Esophagus squamous epithelium (tissue), 4 donors: Measurements from ENCODE around the gene FBXW7.

Source experiments
- POLR2A ChIP-seq, 4 donors: fragments of 450-650 bp; IDR thresholded peaks; one replicate each; pipeline ENCODE4 v1.6.1; 2017; ENCODE audit warnings: antibody characterized with exemption in 4 of 4, mild to moderate bottlenecking in 4 of 4, moderate library complexity in 3 of 4
- TF ChIP-seq, protein P1 (sequence below), 6 experiments: fragments of 450-650 bp in 4 of 6; fragments of 200-600 bp in 2 of 6; sonication (generic) in 2 of 6; IDR thresholded peaks; one replicate each; pipeline ENCODE4 v1.5.1; 2016 to 2019; ENCODE audit warnings: antibody characterized with exemption in 6 of 6, mild to moderate bottlenecking in 4 of 6, moderate library complexity in 4 of 6

DNA sequence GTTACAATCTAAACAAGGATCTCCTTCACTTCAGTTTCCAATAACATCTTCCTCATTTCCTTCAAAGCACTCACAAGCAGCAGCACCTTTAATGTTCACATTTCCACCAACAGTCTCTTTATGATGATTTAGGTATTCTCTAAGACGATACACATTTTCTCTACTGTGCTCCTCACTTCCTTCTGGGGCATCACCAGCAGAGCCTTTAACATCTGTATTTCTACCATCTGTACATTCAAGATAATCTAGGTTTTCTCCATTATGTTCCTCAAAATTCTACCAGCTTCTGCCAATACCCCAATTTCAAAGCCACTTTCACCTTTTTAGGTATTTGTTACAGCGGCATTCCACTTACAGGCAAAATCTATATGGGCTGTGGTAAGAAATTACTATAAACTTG lies 80.6 kb downstream of the FBXW7 start:
- TF ChIP-seq, protein P1, sequence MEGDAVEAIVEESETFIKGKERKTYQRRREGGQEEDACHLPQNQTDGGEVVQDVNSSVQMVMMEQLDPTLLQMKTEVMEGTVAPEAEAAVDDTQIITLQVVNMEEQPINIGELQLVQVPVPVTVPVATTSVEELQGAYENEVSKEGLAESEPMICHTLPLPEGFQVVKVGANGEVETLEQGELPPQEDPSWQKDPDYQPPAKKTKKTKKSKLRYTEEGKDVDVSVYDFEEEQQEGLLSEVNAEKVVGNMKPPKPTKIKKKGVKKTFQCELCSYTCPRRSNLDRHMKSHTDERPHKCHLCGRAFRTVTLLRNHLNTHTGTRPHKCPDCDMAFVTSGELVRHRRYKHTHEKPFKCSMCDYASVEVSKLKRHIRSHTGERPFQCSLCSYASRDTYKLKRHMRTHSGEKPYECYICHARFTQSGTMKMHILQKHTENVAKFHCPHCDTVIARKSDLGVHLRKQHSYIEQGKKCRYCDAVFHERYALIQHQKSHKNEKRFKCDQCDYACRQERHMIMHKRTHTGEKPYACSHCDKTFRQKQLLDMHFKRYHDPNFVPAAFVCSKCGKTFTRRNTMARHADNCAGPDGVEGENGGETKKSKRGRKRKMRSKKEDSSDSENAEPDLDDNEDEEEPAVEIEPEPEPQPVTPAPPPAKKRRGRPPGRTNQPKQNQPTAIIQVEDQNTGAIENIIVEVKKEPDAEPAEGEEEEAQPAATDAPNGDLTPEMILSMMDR (IDR thresholded peaks at IDR 0.05), result no peak
- no peak for TF ChIP-seq POLR2A (IDR thresholded peaks at IDR 0.05)
